GM12874 (cell line): ENCODE results near the gene FRY.

ENCODE experiments used
- CTCF ChIP-seq: IDR thresholded peaks from 2 replicates; pipeline ENCODE4 v1.5.1; 2011; ENCODE audit warnings: low read depth, mild to moderate bottlenecking, control low read depth, low read length, moderate library complexity; ENCODE audit not compliant: insufficient read depth

Gene FRY

GRCh38 chr13:32021785-32022184 is 9.8 kb upstream of the FRY start:
- TF ChIP-seq CTCF: no peak

GRCh38 chr13:32022311-32022710 is 9.3 kb upstream of the FRY start:
- TF ChIP-seq CTCF: no peak

- no peak for TF ChIP-seq CTCF
Measured at GRCh38 chr13:32023096-32023495, 8.5 kb upstream of the FRY start.

- TF ChIP-seq CTCF: no peak
Measured at GRCh38 chr13:32023698-32024097, 7.9 kb upstream of the FRY start.

GRCh38 chr13:32024750-32025149 is 6.8 kb upstream of the FRY start:
- no peak for TF ChIP-seq CTCF

- TF ChIP-seq CTCF: no peak
Measured at GRCh38 chr13:32025730-32026129, 5.8 kb upstream of the FRY start.

GRCh38 chr13:32026623-32027022 is 5.0 kb upstream of the FRY start:
- no peak for TF ChIP-seq CTCF

- no peak for TF ChIP-seq CTCF
Measured at GRCh38 chr13:32028711-32029110, 2.9 kb upstream of the FRY start.
